Stimulated activated CD4-positive, alpha-beta T cell treated with anti-CD3 and anti-CD28 coated beads, Interleukin-12 subunit alpha, Interleukin-12 subunit beta, amount 100 ng/mL, for 24 hours (primary cell): ENCODE data around the gene AK1.

ENCODE experiments used
- DNase-seq, 2 experiments: peaks; one replicate each; pipeline ENCODE4 v3.0.0-alpha.2; 2020; ENCODE audit warnings: low read depth in 2 of 2

AK1 gene

DNA sequence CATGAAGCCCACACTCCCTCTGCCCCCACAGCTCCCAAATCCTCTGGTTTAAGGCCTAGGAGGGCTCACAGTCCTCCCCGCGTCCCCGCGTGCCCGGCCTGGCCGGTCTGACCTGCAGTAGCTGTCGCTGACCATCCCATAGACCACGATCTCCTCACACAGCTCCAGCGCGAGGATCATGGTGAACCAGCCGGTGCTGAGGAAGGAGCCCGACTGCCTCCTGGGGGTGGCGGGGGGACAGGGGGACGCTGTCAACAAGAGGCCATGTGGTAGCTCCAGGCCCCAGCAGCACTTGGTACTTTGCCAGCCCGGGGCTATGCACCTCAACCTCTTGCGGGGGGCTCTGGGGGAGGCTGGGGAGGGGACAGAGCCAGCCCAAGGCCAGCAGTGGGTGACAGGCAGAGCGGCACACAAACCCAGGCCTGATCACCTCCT is 32.4 kb upstream of the AK1 start:
- no peak for DNase-seq

DNA sequence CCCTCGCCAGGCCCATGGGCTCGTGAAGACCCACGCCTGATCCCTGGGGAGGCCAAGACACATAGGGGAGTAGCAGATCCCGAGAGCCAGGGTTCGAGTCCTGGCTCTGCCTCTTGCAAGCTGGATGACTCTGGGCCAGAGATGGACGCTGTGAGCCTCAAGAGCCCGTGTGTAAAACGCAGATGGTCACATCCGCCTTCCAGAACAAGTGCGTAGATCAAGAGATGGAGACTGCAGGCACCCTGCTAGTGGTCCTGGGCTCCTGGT is 31.1 kb upstream of the AK1 start:
- no peak for DNase-seq

DNA sequence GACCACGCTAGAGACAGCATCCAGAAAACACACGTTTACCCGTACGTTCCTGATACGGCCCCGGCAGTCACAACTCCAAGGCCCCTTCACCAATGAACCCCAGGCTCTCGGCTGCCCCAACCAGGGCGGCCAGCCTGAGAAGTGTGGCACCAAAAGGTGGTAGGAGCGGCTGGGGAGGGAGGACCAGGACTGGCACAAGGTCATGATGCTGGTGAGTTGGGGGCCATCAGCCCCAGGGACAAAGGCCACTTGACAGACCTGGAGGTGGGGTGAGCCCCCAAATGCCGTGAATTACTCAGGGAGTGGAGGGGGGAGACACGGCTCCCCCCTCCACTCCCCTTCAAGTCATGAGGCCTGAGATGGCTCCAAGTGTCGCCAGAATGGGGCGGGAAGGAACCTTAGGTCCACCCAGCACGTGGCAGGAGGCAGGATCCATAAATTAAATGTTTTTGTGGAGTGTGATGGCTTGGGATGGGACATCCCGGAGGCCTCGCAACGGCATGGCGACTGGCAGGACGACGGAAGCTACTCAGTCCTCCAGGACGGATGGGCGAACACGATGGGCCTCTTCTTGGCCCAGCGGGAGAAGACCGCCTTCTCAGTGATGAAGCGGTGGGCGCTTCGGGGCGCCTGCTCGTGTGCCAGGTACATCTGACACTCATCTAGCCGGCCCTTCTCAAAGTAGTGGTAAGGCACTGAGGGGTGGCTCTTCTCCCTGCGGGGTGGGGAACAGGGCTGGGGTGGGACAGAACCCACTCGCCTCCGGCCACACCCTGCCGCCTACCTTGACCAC is 30.6 kb upstream of the AK1 start:
- no peak for DNase-seq

DNA sequence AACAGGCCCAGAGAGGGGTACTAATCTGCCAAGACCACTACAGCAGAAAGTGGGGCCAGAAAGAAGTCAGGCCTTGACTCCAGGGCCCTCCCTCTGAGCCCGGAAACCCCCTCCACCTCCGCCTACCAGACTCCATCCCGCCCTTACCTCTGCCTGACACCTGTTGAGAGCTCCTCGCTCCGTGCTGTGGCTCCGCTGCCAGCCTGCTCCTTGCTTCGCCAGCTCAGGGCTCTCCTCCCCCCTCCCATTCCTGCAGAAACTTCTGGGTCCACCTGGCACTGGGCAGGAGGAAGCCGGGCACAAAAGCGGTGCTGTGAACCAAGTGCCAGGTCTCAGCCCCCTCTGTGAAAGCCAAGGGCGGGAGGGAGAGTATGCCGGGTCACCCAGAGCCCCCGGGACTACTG is 28.3 kb upstream of the AK1 start:
- no peak for DNase-seq

DNA sequence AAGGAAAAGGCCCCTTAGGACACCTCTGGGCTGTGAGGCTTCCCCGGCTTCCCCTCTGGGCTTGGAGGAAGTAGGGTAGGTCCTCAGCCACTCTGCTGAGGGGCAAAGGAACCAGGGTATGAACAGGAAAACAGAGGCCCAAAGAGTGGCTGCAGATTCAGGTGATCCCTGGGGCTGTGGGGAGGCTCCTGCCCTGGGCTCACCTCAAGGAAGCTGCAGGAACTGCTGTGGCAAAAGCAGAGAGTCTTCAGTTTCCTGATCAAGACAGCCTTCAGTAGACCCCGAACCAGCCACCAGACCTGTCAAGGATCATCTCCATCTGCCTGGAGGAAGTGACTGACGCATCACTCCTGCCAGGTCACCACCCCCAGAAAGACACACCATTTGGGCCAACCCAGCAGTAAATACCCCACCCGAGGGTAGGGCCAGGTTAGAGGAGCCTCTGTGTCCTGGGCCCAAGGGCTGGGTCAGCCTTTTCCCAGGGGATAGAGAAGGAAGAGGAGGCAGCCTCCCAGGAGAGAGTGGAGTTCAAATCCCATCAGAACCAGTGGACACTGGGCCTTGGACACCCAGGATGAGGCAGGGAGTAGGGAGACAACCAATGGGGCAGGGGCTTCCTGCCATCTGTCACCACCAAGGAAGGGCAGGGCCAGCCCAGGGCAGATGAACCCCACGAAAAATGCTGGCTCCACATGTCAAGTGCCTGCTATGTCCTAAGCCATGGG is 27.7 kb upstream of the AK1 start:
- no peak for DNase-seq

DNA sequence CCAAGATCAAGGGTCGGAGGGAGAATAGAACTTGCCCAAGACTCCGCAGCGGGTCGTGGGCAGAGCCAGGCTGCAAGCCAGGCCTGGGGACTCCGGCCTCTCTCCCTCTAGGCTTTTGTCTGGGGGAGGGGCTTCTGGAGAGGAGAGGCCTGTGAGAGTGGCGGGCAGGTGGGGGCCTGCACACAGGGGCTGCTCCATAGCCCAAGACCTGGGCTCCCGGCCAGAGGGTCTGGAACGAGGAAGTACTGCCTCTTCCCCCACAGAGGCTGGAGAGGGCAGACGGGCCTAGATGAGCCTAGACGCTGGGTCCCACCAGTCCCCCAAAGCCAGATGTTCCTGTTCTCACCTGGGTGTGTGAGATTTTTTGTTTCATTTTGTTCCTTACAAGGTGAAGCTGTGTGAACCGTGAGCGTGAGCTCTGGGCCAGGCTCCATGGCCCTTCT is 27.1 kb upstream of the AK1 start:
- no peak for DNase-seq

DNA sequence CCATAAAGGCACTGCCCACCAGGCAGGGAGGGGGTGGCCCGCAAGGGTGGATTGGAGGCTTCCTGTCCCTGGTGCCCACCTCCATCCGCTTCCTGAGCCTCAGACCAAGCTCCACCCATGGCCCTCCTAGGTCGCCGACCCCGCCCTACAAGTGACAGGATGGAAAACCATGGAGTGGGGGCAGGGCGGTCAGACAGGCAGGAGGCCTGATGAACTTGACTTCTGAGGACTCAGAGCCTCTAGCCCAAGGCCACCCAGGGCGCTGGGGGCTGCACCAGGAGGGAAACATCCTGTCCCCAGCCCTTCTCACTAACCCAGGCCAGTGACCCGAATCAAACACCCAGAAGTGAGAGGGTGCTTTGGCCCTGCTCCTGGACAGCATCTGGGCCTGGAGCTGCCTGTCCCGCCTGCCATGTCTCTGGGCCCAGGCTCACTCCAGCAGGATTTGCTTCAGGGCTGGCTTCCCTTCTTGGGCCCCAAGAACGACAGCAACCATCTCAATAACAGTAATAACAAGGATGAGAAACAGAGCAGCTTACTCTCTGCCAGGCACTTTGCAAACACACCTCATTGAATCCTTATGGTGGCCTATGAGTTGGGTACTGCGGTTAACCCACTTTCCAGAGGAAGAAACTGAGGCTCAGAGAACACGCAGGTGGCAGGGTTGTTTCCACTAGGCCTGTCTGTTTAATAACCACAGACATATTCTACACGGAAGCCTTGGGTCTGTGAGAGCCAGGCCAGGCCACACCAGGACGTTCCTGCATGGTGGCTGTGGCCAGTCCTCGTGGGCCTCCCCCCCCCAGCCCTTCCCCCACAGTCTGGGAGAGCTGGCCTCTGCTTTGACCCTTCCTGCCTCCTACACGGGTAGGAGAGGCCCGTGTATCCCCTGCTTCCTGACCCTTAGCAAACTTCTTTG is 26.3 kb upstream of the AK1 start:
- DNase-seq, result peak; percentile 62 to 88

DNA sequence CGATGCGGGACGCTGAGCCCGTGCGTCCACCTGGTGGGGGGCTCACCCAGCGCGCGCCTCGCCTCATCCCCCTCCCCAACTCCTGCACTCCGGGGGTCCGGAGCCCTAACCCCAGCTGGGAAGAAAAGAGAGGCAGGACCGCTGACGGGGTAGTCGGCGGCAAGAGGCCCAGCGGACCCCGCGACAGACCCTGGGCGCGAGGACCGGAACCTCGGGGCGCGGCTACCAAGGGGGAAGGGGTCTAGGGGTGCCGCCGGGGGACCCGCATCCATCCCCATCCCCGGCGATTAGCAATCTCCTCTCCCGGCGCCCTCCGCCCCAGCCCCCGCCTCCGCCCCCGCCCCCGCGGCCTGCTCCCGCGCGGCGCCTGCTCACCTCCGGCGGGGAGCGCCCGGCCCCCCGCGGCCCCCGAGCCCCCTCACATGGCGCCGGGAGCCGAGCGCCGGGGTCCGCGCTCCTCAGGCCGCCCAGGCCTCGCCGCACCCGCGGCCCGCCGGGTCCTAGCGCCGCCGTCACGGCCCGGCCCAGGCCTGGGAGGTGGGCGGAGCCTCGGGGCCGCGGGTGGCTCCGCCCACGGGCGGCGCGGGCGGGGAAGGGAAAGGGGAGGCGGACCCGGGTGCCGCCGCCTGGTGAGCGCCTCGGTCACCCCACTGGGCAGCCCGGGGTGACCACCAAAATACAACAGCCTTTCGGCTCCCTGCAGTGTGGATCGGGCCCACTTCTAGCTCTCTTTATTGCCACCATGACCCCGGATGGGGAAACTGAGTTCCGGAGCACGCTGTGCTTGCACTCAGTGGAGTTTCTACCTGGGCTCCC is 21.9 kb upstream of the AK1 start, which contains the start of gene ST6GALNAC6:
Gene ST6GALNAC6, minus strand, starts transcription at position 476 of the 816 bp plus-strand sequence. CDS start 1,622 bp downstream, outside the sequence.
- DNase-seq, result peak in 1 of 2 experiments; percentile 68

DNA sequence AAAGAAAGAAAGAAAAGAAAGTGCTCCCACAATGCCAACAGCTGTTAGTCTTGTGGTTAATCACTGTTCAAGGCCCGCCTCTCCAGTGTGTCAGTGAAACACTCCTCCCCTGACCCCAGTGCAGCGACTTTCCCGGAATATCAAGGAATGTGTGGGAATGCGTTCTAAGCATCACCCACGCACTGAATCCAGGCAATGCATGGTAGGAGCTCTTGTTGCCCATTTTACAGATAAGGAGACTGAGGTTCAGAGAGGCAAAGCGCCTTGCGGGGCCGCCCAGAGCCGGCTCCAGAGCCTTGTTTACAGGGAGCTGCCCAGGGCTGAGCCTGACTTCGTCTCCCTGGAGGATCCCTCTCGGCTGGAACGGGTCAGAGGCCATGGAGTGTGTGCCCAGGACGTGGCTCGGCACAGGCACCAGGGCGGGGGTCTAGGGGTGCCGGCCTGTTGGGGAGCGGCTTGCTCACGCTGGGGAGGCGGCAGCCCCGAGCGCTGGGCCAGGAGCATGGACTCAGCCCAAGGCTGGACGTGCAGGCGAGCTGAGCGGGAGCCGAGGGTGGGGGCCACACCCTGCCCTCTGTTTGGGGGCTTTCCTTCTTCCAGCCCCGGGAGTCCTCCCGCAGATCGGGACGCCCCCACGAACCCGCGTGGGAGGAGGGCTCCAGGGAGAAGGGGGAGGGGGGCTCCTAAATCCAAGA is 21.1 kb upstream of the AK1 start:
- no peak for DNase-seq

DNA sequence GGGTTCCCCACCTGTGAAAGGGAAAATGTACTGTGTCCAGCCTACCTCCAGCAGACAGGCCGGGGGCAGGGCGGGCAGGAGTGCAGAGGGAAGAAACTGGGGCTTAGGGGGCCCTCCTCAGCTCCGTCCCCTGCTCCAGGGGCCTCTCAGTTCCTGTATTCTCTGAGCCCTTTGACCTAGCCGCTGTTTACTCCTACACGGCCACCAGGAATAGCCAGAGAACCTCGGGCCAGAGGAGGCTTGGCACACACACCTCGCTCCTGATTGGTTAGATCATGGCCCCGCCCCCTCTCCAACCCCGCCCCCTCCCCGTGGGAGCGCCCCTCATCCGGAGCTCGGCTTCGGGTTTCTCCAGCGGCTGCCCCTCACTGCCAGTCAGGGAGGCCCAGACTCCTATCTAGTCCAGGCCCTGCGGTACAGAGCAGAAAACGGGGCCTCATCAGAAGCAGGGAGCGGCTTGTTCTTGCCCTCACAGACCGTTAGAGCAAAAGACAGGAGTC is 19.8 kb upstream of the AK1 start:
- no peak for DNase-seq

DNA sequence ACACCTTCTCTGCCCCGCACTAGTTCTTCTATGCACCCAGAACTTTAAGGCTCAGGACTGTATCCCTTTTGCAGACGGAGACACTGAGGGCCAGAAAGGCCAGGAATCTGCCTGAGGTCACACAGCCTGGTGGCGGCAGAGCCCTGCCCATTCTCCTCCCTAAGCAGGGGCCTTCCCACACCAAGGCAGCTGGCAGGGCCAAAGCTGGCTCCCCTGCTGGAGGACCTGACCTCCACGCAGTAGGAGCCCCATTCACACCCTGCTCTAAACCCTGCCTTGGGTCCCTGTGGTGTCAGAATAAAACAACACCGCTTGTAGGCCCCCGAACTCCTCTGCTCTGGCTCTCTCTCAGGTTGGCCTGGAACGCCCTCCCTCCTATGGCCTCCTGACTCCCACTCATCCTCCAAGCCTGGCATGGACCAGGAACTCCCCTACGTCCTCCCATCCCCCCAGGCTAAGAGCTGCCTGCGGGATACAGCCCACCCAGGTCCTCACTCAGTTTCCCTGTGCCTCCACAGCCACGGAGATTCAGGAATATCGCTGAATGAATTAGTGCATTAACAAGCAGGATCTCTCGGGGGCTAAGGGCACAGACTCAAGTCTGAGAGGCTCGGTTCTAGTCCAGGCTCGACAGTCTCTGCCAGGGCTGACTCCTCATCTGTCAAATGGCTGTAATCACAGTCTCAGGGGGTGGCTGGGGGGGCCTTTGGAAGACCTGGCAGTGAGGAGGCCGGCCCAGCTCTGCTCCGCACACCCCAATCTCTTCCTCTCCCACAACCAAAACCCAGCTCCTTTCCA is 19.1 kb upstream of the AK1 start:
- no peak for DNase-seq

DNA sequence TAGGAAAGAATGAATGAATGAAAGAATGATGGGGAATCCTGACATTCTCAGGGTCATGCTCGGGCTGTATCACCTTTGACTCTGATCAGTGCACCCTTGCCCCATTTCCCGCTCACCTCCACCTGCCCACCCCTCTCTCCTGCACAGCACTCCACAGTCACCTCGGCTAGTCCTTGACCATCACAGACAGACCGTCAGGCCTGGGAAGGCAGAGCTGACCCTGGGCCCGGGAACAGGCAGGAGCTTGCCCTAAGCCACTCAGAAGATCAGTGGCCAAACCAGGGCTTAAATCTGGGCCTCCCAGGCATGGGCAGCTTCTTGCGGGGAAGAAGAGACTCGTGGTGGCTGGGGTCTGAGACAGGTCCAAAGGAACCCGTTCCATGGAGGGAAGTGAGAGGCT is 18.3 kb upstream of the AK1 start:
- DNase-seq, result no peak

DNA sequence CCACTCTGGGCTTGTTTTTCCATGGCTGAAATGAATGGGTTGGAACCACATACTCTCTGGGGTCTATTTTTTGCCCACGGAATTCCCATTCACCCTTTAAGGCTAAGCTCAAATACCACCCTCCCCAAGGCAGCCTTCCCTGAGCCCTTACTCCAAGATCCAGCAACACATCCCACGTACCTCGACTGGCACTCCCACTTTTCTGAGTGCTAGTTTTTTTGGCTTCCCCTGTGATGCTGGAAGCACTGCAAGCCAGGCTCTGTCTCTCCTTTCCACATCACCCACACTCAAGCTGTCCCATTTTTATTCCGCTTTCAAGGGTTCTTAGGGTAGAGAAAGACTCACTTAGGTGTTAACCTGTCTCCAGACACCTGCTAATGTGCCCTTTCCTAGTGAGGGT is 15.9 kb upstream of the AK1 start:
- DNase-seq, result no peak

DNA sequence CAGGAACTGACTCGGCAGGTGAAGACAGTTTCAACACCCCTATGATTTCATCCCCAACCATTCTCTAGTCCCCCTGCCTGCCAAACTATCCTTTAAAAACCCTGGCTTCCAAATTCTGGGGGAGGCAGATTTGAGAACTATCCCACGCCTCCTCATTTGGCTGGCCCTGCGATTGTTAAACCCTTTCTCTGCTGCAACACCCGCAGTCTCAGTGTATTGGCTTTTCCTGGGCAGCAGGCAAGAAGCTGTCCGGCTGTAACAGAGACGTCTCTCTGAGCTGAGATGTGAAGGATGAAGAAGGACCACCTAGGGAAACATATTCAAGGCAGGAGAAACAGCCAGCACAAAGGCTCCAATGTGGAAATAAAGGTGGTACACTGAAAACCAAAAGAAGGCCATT is 15.4 kb upstream of the AK1 start:
- no peak for DNase-seq

DNA sequence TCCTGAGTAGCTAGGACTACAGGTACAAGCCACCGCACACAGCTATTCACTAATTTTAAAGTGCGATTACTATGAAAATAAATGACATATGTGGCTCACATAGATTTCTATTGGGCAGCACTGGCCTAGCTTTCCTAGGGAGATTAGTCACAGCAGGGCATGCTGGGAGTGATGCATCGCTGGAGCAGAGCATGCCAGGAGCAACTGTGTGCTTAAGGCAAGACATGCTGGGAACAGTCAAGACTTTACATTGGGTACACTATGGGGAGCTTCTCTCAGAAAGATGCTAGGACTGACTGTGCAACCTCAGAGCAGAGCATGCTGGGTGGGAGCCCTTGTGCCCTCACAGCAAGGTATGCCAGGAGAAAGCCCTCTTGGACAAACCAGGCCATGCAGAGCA is 12.6 kb upstream of the AK1 start:
- DNase-seq, result no peak

DNA sequence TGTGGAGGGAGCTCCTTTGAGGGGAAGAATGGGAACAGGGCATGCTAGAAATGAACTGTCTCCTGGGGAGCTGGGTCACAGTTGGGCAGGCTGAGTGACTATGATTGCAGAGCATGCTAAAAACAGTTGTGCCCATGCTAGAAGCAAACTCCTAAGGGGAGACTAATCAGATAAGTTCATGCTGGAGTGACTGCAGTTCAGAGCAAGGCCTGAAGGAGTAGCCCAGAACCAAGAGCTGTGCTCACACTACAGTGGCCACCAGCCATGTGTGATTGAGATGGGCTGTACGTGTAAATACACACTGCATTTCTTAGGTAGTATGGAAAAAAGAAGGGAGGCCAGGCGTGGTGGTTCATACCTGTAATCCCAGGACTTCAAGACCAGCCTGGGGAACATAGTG is 10.3 kb upstream of the AK1 start:
- no peak for DNase-seq

DNA sequence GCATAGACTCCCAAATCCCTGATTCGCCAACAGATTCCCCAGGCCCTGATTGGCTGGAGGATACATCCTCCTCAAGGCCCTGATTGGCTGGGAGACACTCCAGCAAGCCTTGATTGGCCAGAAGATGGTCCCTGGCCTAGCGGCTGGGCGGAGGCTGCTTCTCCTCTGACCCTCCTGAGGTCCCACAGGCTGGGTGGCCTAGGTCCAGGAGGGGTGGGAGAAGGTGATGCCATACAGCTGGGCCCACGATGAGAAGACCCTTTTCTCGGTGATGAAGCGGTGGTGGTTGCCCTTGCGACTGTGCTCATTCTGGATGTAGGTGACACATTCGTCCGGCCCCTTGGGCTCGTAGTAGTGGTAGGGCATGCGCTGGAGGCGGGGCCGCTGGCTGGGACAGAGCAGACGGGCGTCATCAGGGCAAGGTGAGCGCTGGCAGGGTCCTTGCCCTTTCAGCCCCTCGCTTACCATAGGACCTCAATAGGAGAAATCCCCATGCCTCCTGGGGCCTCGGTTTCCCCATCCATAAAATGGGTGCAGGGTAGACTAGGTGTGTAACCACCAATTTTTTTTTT is 9.0 kb upstream of the AK1 start:
- DNase-seq, result no peak

DNA sequence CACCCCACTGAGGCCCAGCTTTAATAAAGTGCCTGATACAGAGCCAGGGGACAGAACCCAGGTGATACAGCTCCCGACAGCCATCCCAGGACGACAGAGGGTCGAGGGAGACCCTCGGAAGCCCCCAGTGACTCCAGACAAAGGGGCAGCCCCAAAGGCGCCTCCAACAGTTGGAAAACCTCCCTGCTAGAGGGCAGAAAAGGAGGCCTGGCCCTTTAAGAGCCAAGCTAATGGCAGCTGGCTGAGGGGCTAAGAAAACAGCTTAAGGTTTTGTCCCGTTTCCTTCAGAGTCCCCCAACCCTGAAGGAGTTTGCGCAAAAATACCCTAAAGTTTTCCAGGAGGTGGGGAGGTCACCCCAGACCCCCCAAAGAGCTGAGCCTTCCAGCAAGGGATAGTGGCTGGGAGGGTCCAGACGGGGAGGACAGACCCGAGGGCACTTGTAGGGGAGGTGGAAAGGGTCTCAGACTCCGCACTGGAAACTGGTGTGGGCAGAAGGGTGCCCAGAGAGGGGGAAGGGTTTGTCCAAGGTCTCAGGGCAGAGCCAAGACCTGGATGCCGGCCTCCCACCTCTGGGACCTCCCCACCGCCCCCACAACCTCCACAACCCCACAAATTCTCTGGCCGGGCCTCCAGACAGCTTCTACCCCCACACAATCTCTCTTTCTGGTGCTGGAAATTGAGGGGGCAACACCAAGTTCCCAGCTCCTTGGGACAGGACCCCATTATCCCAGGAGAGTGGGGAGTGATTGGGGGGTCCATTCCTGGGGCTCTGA is 8.2 kb upstream of the AK1 start:
- no peak for DNase-seq
